ENCODE results near the gene GMDS.

- no peak for TF ChIP-seq CTCF (conservative IDR thresholded peaks at IDR 0.05; ENCODE audit: low read depth in 2 of 2)
- TF ChIP-seq POLR2AphosphoS5 (IDR thresholded peaks at IDR 0.05; ENCODE audit: low read depth): no peak
- TF ChIP-seq EZH2 (IDR thresholded peaks at IDR 0.05; ENCODE audit: low read depth, unreplicated experiment): no peak
- TF ChIP-seq JUNB (IDR thresholded peaks at IDR 0.05; ENCODE audit: unreplicated experiment): no peak
- no peak for TF ChIP-seq ZNF114 (CRISPR knock-in tag; IDR thresholded peaks at IDR 0.05)
- no peak for TF ChIP-seq REST (IDR thresholded peaks at IDR 0.05; ENCODE audit: unreplicated experiment)
Observed at GRCh38 chr6:1853761-1854160, 391.6 kb downstream of the GMDS start.
